ENCODE results near the gene AACS.
"Not testable (repeated sequence)": the region's sequence is repeated elsewhere in the genome, so short reads cannot be mapped to it uniquely, and the experiment has no call there.

The AACS gene, protein sequence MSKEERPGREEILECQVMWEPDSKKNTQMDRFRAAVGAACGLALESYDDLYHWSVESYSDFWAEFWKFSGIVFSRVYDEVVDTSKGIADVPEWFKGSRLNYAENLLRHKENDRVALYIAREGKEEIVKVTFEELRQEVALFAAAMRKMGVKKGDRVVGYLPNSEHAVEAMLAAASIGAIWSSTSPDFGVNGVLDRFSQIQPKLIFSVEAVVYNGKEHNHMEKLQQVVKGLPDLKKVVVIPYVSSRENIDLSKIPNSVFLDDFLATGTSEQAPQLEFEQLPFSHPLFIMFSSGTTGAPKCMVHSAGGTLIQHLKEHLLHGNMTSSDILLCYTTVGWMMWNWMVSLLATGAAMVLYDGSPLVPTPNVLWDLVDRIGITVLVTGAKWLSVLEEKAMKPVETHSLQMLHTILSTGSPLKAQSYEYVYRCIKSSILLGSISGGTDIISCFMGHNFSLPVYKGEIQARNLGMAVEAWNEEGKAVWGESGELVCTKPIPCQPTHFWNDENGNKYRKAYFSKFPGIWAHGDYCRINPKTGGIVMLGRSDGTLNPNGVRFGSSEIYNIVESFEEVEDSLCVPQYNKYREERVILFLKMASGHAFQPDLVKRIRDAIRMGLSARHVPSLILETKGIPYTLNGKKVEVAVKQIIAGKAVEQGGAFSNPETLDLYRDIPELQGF

DNA sequence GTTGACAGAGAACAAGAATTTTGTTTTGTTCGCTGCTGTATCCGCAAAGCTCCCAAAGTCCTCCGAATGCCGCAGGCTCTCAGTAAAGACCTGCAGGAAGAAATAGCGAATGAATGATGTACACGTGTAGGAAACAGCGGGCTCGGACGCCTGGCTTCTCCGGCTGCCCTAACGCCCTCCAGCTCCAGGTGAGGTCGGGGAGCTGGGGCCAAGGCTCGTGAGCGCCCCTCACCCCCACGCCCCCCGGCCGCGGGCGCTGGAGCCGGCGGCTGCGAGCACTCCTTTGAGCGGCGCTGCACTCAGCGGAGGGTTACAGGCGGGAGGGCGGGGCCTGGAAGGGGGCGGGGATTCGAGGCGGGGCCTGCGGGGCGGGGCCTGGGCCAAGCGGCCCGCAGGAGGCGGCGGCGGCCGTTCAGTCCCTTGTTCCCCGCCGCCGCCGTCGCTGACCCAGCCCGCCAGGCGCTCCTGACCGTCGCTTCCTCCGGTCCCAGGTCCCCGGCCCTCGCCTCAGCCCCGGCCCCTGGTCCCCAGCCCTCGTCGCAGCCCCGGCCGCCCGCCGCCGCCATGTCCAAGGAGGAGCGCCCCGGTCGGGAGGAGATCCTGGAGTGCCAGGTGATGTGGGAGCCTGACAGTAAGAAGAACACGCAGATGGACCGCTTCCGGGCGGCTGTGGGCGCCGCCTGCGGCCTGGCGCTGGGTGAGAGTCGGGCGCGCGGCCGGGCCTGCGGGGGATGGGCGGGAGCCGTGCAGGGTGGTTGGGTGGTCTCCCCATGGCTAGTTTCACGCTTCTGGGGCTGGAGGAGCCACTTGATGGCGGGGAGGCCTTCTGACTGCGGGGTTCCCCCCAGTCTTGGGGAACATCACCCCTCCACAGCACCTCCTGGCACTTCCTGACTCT, at the start of gene AACS:
Gene AACS, plus strand, starts transcription at position 415 of the 898 bp plus-strand sequence. Its CDS starts 150 bp downstream, at position 565.
- DNase-seq: peak; percentile 73 to 75

DNA sequence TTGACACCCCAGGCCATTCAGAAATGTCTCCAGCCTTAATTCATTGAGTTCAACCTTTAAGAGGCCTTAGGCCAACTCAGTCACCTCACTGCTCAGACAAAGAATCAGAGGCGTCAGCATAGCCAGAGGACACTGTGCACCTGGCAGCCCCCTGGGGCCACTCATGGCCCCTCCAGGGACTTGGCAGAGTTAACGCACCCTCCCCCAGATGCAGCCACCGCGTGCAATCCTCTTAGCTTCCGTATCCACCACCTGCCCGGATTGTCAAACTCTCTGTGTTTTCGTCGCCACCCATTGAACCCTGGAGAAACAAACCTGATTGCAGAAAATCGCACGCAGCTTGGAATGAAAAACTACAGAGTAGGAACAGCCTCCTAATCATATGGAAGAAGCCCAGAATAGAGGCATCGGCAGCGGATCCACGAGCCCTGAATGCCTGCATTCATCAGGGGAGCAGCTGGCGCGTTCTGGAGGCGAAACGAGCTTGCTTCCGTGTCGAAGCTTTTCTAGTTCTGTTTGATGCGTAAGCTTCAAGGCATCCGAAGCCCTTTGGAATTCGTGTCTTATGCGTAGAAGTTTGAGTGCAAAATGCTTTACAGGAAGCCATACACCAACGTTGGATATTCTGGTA, 49.4 kb upstream of the AACS start:
- DNase-seq: no peak

DNA sequence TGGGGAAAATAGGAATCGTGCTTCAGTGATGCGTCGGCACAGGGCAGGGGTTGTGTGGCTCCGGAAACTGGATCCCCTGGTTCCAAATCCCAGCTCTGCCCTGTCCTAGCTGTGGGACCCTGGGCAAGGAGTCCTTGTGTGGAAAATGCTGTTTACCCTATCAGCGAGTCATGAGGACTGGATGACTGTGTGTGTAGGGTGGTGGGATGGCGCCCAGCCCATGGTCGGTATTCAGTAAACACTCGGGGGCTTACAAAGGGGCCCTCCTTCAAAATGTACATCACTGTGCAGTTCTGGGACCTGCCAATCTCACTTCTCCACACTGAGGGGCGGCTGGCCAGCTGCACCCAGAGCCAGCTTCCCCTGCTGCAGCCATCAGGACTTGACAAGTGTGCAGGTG, 47.4 kb upstream of the AACS start:
- DNase-seq: no peak

DNA sequence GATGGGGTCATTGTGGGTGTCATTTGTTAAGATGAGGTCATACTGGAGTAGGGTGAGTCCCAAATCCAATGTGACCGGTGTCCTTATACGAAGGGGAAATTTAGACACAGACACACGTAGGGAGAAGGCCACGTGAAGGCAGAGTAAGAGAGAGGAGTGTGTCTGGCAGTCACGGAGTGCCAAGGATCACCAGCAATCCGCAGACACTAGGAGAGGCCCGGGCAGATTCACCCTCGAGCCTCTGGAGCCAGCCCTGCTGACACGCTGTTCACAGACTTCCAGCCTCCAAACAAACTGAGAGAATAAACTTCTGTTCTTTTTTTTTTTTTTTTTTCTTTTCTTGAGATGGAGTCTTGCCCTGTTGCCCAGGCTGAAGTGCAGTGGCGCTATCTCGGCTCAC, 46.9 kb upstream of the AACS start:
- no peak for DNase-seq

DNA sequence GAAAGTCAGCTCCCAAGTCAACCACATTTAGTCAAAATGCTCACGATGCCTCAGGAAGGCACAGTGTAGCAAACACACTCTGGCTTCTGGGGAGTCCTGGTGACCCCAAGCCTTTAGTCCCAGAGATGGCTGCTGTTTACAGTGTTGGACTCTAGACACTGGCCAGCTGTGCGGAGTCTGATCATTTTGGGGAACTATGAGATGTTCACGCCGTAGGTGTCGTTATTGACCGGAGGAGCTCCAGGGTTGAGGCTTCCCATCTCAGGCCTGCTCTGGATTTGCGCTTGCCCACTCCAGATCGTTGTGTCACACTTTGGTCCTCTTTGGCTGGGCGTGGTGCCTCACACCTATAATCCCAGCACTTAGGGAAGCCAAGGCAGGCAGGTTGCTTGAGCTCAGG, 44.1 kb upstream of the AACS start:
- no peak for DNase-seq

DNA sequence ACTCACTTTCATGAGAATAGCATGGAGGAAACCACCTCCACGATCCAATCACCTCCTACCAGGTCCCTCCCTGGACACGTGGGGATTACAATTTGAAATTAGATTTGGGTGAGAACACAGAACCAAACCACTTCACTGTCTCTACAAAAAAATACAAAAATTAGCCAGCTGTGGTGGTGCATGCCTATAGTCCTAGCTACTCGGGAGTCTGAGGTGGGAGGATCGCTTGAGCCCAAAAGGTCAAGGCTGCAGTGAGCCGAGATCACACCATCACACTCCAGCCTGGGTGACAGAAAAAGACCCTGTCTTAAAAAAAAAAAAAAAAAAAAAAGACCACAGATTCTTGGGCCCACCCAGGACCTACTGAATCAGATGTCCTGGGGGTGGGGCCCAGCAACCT, 43.5 kb upstream of the AACS start:
- no peak for DNase-seq

DNA sequence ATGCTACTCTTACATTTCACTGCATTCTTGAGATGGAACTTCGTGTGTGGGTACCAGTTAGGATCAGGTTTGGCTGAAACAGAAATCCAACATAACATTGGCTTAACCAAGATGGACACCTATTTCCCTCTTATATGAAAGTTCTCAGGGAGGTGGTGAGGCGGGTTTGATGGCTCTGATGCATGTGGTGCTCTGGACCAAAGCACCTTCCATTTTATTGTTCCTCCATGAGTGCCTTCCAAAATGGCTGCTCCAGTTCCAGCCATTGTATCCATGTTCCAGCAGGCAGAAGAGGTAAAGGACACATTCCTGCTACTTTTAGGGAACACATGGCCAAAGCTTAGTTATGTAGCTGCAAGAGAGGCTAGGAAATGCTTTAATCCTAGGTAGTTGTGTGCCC, 42.2 kb upstream of the AACS start:
- DNase-seq: no peak

DNA sequence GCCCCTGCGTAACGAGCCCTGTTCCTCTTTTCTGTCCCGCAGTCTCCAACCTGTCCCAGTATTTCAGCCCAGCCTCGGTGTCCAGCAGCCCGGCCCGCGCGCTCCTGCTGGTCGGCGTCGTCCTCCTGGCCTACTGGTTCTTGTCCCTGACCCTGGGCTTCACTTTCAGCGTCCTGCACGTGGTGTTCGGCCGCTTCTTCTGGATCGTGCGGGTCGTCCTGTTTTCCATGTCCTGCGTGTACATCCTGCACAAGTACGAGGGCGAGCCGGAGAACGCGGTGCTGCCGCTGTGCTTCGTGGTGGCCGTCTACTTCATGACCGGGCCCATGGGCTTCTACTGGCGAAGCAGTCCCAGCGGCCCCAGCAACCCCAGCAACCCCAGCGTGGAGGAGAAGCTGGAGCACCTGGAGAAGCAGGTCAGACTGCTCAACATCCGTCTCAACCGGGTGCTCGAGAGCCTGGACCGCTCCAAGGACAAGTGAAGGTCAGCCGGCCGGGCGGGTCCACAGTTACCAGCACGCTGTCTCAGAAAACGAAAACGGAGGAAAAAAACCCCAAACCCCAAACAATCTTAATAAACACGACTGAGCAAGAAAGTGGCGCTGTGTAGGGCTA, 40.2 kb upstream of the AACS start:
- no peak for DNase-seq

DNA sequence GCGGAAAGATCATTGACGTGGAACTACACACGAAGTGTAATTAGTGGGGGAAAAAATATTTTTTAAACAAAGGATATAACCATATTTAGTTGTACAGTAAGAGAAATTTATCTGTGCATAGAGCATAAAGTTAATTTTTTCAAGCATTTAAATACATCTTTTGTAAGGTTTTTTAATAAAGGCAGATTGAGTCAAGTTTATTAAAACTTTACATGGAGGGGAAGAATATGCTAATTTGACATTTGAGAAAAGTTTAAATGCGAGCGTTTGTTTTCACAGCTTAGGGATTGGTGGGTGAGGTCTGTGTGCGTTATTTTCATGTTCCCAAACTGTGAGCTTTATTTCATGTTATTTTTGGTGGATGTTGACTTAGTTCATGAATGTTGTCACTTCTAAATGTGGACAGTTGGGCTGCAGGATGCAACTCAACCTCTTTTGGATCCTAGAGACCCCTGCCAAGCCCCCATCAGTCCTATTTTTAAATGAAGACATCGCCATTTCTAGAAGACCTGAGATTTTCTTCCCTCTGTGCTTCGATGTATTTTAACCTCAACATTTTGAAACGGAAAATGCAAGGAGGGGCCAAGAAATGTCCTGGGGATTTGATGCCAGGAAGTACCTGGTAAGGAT, 39.5 kb upstream of the AACS start:
- DNase-seq: no peak

DNA sequence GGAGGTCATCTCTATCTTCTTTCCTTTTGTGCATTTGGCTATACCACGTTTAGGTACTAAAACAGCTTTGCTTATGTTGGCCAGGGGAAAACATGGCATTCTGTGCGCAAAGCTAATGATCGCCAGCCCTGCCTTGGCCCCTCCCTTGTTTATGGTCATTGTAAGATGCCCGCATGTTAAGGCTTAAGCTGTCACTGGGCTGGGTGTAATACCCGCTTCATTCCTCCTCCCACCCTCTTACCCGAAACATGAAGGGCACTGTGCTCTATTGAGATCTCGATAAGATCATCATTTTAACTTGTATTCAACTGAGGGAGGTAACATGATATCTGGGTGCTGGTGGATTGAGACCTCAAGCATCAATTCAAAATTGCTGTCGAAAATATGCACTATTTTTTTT, 37.1 kb upstream of the AACS start:
- no peak for DNase-seq

DNA sequence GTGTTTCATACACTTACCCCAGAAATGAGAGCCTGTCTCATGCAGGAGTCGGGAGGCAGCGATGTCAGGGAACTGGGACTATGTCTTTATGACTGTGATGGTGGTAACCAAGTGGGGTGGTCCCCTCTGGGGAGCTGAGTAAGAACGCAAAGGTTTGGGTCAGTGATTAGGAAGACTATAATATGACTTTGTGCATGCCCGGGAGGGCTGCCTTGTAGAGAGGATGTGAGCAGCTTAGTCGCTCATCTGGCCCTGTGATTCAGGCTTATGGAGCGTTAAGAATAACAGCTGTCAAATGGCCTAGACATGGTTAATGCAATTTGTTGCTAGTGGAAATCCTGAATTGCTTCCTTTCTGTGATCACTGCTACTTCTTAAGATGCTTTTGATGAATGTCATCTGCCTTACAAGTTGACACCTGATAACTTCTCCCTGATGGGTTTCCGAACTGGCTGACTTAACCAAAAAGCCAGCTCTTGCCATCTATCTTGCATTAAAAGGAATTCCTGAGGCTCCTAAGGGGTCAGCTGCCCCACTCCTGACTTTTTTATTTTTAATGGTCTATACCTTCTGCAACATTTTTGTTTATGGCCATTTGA, 35.4 kb upstream of the AACS start:
- DNase-seq: no peak

DNA sequence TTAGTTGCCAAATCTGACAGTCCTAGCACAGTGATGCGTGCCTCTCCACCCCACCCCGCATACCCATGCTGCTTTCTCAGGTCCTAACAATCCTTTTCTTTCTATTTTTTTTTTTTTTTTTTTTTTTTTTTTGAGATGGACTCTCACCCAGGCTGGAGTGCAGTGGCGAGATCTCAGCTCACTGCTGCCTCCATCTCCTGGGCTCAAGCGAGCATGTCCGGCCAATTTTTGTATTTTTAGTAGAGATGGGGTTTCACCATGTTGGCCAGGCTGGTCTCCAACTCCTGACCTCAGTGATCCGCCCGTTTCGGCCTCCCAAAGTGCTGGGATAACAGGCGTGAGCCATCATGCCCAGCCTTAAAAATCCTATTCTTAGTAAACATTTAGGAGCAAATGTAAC, 33.8 kb upstream of the AACS start:
- not testable (repeated sequence) for DNase-seq

DNA sequence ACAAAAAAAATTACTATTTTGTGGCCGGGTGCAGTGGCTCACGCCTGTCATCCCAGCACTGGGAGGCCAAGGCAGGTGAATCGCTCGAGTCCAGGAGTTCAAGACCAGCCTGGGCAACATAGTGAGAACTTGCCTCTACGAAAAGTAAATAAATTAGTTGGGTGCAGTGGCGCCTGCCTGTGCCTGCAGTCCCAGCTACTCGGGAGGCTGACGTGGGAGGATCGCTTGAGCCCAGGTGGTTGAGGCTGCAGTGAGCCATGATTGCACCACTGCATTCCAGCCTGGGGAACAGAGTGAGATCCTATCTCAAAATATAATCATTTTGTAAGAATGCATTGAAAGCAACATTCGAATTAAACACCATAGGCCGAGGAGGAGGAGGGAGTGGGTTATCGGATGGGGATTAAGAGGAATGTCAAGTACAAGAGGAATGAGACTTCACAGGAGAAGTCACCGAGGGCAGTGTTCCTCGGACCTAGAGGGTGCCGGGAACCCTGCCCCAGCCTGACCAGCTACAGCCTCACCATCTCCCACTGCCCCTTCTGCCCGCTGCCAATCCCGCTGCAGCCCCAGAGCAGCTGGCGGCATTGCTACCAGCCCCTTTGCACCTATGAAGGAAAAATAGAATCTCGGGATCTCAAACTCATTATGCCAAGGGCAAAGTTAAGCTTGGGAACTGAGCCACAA, 32.6 kb upstream of the AACS start:
- DNase-seq: no peak

DNA sequence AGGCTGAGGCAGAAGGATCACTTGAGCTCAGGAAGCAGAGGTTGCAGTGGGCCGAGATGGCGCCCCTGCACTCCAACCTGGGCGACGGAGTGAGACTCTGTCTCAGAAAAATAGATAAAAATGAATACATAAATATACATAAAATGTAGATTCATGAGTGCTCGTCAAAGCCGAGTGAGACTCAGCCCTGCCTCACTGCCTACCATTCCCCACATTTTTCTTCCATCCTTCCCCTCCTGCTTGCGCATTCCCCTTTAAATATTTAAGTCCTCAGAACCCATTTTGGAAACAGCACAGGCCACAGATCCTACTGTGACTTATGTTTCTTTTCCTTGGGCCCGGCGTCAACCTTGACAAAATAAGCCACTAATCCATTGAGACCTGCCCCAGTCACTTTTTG, 31.9 kb upstream of the AACS start:
- DNase-seq: no peak

DNA sequence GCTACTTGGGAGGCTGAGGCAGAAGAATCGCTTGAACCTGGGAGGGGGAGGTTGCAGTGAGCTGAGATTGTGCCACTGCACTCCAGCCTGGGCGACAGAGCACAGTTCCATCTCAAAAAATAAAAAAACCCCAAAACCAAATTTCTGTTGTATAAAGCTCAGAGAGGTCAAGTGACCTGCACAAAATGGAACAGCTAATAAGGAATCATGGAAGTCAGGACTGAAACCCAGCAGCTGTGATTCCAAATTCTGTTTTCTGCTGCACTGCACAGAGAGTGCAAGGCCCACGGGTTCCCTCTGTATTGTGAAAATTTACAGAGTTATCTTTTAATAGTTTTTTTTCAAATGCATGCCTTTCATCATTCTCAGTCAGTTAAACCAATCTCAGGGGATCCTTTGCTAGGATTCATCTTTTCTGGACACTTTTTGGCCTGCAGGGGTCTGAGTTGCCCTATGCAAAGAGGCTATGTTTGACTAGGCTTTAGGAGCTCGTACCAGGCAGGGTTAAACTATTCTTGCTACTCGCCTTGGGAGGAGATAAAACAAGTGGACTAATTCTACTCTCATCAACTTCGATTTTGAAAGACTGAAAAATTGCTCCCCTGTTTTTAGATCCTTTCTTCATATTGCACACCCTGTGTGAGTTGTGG, 26.1 kb upstream of the AACS start:
- no peak for DNase-seq

DNA sequence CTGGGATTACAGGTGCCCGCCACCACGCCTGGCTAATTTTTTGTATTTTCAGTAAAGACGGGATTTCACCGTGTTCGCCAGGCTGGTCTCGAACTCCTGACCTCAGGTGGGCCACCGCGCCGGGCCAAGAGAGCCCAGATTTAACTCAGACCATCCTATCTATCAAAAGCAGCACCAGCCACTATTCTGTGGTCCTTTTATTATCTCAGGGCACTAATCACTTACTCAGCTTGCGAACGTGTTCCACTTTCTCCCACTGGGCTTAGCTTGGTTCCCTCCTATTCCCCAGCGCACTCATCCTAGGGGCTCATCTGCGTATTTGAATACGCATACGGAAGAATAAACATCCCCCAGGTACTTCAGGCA, 16.2 kb upstream of the AACS start:
- no peak for DNase-seq

DNA sequence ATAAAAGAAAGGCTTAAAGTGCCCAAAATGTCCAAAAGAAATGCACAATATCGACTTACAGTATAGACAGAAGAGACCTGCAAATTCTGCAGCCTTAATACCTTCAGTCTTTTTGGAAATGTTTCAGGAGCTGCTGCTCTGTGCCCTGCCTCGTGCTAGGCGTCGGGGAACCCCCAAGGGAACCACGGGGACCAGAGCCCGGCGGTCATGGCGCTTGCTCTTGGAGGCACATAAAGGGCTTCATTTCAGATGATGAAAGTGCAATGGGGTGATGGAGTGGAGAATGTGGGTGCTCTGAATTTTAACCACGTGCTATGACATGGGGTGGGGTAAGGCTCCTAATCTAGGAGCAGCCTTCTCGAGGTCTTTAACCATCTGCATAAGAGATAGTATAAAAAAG, 14.8 kb upstream of the AACS start:
- DNase-seq: no peak

DNA sequence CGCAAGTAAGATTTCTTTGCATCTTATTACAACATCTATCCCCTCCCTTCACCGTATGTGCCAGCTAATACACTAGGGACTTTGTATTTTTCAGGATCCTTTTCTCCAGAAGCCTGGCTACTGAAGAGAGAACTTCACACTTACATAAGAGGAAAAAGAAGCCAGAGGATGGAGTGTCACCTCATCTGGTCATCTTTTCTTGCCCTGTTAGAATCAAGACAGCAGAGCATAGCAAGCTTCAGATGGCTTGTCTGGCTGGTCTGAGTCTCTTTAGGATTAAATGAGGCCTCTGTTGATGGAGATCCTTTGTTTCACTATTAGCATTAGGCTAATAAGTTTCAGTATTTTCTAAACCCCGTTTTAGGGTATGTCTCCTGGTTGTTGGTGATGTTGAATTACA, 14.4 kb upstream of the AACS start:
- DNase-seq: no peak

DNA sequence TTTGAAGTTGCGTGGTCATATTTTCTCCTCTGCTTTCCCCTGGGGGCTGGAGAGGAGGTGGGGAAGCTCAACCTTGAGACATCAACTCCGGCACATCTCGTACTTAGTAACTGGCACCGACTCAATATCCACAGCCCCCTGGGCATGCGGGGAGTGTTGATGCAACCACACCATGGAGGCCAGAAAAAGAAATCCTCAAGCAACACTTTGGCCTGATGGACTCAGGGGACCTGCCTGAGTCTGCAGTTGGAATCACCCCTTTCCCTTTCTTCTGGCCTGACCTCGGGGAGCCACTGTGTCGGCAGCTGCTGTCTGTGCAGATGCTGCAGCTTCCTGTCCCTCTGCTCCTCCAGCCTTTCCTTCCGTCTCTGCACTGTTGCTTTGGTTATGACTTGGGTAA, 11.4 kb upstream of the AACS start:
- DNase-seq: no peak

DNA sequence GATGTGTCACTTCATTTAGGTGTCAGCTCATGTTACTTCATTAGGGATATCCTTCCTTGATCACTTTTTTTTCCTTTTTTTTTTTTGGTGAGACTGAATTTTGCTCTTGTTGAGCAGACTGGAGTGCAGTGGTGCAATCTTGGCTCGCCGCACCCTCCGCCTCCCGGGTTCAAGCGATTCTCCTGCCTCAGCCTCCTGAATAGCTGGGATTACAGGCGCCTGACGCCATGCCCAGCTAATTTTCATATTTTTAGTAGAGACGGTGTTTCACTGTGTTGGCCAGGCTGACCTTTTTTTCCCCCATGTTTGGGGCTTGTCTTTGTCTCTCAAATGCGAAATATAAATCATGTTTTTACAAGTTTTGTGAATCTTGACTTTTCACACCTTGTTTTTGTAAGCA, 9.6 kb upstream of the AACS start:
- no peak for DNase-seq

DNA sequence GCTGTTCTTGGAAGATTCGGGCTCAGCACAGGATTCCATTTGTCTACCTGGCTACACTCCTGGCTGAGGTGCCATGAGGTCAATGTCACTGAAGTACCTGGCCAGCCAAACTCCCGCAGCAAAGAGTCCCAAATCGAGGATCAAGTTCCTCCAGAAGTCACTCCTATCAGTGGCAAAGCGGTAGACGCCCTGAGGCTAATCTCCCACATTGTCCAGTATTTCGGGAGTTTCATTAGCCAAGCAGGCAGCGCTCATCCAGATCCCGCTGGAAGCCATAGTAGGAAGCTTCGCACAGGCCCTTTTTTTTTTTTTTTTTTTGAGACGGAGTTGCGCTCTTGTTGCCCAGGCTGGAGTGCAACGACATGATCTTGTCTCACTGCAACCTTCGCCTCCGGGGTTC, 8.9 kb upstream of the AACS start:
- no peak for DNase-seq

All from activated CD4-positive, alpha-beta T cell treated with anti-CD3 and anti-CD28 coated beads, Interleukin-2, amount 50 U/mL, for 4 hours (primary cell).